ENCODE results near the gene ZNF580. TPM values are rescaled to one million over a fixed set of nuclear protein-coding genes. Genes with fewer than 3 reads are reported as not detected.

ZNF580 gene
- polyA plus RNA-seq, 1 donor (not counting 4 experiments of a cell fraction or from before 2014, with no cell fraction given), result 3.0 TPM

DNA sequence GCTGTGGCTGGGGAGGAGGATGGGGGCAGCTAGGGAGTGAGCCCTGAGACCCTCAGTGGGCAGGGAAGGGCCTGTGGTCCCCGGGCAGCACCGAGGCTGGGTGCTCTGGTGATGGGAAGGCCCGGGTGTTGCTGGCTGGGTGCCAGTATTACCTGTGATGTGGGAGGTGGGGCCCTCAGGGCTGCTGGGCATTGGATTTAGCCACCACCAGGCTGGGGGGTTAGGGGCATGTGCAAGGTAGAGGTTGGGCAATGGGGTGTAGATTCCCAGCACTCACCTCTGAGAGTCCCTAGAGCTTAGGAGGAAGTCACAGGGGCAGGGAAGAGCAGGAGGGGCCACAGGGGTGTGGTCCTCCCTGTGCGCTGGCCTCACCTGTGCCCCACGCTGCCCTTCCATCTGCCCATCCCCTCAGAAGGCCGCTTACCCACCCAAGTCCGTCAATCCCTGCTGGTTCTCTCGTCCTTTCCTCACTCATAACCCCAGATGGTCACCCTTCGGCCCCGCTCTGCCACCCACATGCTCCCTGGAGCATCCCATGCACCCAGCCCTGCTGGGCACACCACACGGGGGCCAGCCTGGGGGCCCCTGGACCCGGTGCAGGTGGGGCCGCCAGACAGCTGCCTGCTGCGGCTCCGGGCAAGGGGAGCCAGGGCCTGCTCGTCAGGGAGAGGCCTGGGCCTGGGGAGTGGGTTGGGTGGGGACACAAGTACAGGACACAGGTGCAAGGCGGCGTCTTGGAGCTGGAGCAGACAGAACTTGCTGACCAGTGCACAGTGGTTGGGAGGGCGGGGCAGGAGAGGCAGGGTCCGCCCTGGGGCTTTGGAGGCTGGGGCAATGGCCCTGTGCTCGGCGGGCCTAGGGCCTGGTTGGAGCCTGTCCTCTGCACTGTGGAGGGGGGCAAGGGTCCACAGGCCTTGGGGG, 46.7 kb downstream of the ZNF580 start:
- no peak for DNase-seq (ENCODE audit: low read depth, low spot score)
- Histone ChIP-seq H3K36me3 (ENCODE audit: control insufficient read depth in 2 of 2, extremely low read depth in 1 of 2, insufficient read depth in 2 of 2, low read length in 2 of 2) (peaks cover 30 to 34% of the 10 kb centered on the region in 2 experiments), H2AFZ (ENCODE audit: control insufficient read depth, low read length) (no peak overlapping the region), H3K9me3 (ENCODE audit: control insufficient read depth, low read depth, low read length) (no peaks in the 10 kb centered on the region), H4K20me1 (ENCODE audit: control insufficient read depth, extremely low read depth, insufficient read depth, low read length) (peaks cover 4% of the 10 kb centered on the region), H3K4me2 (ENCODE audit: control insufficient read depth, extremely low read depth, insufficient read depth, low read depth, low read length) (no peak overlapping the region), H3K27ac (ENCODE audit: control insufficient read depth, insufficient read depth, low read length) (no peak overlapping the region), H3K4me3 (ENCODE audit: control insufficient read depth in 2 of 3, extremely low read depth in 1 of 3, insufficient read depth in 2 of 3, low read depth in 1 of 3, low read length in 3 of 3) (no peak overlapping the region), H3K27me3 (ENCODE audit: control insufficient read depth, extremely low read depth, insufficient read depth, low read length) (no peaks in the 10 kb centered on the region), H3K9me1 (ENCODE audit: control insufficient read depth, extremely low read depth, insufficient read depth, low read length) (no peaks in the 10 kb centered on the region), H3K4me1 (ENCODE audit: control insufficient read depth, extremely low read depth, insufficient read depth, low read length) (no peaks in the 10 kb centered on the region), H3K79me2 (ENCODE audit: control insufficient read depth, insufficient read depth, low read length) (peaks cover 46% of the 10 kb centered on the region), H3K9ac (ENCODE audit: control insufficient read depth, extremely low read depth, insufficient read depth, low read length) (no peak overlapping the region)
- dilution Hi-C loops (cut with MboI; ENCODE audit: extremely low pct_ligation_motif_present, low sequenced_read_pairs), result no loop called here
- no peak for FAIRE-seq
- TF ChIP-seq EZH2 (IDR thresholded peaks at IDR 0.05; ENCODE audit: low read length), result no peak
- TF ChIP-seq, protein P1, sequence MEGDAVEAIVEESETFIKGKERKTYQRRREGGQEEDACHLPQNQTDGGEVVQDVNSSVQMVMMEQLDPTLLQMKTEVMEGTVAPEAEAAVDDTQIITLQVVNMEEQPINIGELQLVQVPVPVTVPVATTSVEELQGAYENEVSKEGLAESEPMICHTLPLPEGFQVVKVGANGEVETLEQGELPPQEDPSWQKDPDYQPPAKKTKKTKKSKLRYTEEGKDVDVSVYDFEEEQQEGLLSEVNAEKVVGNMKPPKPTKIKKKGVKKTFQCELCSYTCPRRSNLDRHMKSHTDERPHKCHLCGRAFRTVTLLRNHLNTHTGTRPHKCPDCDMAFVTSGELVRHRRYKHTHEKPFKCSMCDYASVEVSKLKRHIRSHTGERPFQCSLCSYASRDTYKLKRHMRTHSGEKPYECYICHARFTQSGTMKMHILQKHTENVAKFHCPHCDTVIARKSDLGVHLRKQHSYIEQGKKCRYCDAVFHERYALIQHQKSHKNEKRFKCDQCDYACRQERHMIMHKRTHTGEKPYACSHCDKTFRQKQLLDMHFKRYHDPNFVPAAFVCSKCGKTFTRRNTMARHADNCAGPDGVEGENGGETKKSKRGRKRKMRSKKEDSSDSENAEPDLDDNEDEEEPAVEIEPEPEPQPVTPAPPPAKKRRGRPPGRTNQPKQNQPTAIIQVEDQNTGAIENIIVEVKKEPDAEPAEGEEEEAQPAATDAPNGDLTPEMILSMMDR (optimal IDR thresholded peaks at IDR 0.05 in 1 of 3, IDR thresholded peaks at IDR 0.05 in 1 of 3, conservative IDR thresholded peaks at IDR 0.05 in 1 of 3; ENCODE audit: extremely low read depth in 1 of 3, insufficient read depth in 2 of 3, low read length in 3 of 3), result no peak

DNA sequence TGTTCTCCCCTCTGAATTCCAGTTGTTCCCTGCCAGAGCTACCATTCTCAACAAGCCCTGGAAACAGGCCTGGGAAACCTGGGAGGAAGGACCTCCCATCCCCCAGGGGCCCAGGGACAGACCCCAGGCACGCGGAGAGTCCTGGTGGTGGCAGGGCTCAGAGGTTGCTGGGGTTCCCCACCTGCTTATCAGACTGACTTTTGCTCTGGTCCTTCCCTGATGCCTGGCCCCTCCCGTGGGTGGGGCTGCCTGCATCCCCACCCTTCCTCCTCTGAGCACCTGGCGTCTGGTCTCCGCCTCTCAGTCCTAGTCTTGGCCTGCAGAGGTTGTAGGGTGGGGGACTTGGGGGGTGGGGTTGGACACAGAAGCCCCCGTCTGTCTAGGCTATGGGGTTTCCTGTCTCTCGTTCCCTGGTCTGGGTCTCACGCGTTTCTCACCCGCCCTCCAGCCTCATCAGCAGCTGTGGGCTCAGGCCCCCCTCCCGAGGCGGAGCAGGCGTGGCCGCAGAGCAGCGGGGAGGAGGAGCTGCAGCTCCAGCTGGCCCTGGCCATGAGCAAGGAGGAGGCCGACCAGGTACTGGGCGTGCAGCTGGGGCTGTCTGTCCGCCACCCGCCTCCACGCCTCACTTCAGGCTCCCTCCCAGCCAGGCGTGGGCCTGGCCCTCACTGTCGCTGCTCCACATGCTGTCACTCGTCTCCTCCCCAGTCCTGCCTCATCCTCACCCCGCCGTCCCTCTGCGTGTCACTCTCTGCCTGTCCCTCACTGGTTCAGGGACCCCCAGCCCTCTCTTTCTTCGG, 47.8 kb downstream of the ZNF580 start:
- no peak overlapping the region for H3K9ac ChIP-seq (ENCODE audit: control insufficient read depth, extremely low read depth, insufficient read depth, low read length)
- dilution Hi-C loops (cut with MboI; ENCODE audit: extremely low pct_ligation_motif_present, low sequenced_read_pairs), result no loop called here
- FAIRE-seq (no peak), DNase-seq (ENCODE audit: low read depth, low spot score) (no peak)
- H2AFZ ChIP-seq (ENCODE audit: control insufficient read depth, low read length), result no peak overlapping the region
- no peak overlapping the region for H3K4me2 ChIP-seq (ENCODE audit: control insufficient read depth, extremely low read depth, insufficient read depth, low read depth, low read length)
- H3K4me1 ChIP-seq (ENCODE audit: control insufficient read depth, extremely low read depth, insufficient read depth, low read length), result no peaks in the 10 kb centered on the region
- no peak overlapping the region for H3K27ac ChIP-seq (ENCODE audit: control insufficient read depth, insufficient read depth, low read length)
- H3K9me3 ChIP-seq (ENCODE audit: control insufficient read depth, low read depth, low read length), result no peaks in the 10 kb centered on the region
- peaks cover 42% of the 10 kb centered on the region for H3K79me2 ChIP-seq (ENCODE audit: control insufficient read depth, insufficient read depth, low read length)
- H3K9me1 ChIP-seq (ENCODE audit: control insufficient read depth, extremely low read depth, insufficient read depth, low read length), result no peaks in the 10 kb centered on the region
- H3K27me3 ChIP-seq (ENCODE audit: control insufficient read depth, extremely low read depth, insufficient read depth, low read length), result no peaks in the 10 kb centered on the region
- H3K4me3 ChIP-seq (ENCODE audit: control insufficient read depth in 2 of 3, extremely low read depth in 1 of 3, insufficient read depth in 2 of 3, low read depth in 1 of 3, low read length in 3 of 3), result no peak overlapping the region
- no peak for TF ChIP-seq EZH2 (IDR thresholded peaks at IDR 0.05; ENCODE audit: low read length)
- TF ChIP-seq, protein P1 (optimal IDR thresholded peaks at IDR 0.05 in 1 of 3, IDR thresholded peaks at IDR 0.05 in 1 of 3, conservative IDR thresholded peaks at IDR 0.05 in 1 of 3; ENCODE audit: extremely low read depth in 1 of 3, insufficient read depth in 2 of 3, low read length in 3 of 3), result no peak
- peaks cover 29 to 34% of the 10 kb centered on the region in 2 experiments for H3K36me3 ChIP-seq (ENCODE audit: control insufficient read depth in 2 of 2, extremely low read depth in 1 of 2, insufficient read depth in 2 of 2, low read length in 2 of 2)
- peaks cover 4% of the 10 kb centered on the region for H4K20me1 ChIP-seq (ENCODE audit: control insufficient read depth, extremely low read depth, insufficient read depth, low read length)
